ENCODE results near the gene UGT1A5. TPM values are rescaled to one million over a fixed set of nuclear protein-coding genes. Genes with fewer than 3 reads are reported as not detected.

UGT1A5 gene
- total and polyA plus RNA-seq, 2 of the 13 experiments (the other 11 are each of a cell fraction or from before 2014, with no cell fraction given) = not detected

DNA sequence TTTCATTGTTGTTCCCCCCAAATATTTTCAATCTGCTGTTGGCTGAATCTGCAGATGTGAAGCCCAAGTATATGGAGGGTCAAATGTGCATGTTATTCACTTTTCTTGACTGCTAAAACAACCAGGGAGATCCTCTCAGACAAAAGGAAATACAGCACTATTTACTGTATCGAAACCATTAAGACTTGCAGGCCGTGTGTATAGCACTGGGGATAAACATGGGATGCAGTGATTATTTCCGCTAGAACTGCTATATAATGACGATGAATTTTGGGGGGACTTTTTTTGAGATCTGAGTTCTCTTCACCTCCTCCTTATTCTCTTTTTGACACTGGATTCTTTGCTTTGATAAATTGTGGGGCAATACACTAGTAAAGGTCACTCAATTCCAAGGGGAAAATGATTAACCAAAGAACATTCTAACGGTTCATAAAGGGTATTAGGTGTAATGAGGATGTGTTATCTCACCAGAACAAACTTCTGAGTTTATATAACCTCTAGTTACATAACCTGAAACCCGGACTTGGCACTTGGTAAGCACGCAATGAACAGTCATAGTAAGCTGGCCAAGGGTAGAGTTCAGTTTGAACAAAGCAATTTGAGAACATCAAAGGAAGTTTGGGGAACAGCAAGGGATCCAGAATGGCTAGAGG lies 43.8 kb downstream of the UGT1A5 start (continued):
- TF ChIP-seq ZNF431 (CRISPR knock-in tag; IDR thresholded peaks at IDR 0.05; ENCODE audit: borderline replicate concordance, low read depth) (no peak), ZNF883 (CRISPR knock-in tag; IDR thresholded peaks at IDR 0.05; ENCODE audit: not compliant biosample characterization) (no peak), ZNF766 (CRISPR knock-in tag; IDR thresholded peaks at IDR 0.05; ENCODE audit: borderline replicate concordance) (no peak), ZNF121 (CRISPR knock-in tag; IDR thresholded peaks at IDR 0.05) (no peak), ZNF644 (CRISPR knock-in tag; IDR thresholded peaks at IDR 0.05; ENCODE audit: low read depth) (peak; percentile 64; the same call in 1 of the 2 replicates), NFYB (CRISPR knock-in tag; IDR thresholded peaks at IDR 0.05) (no peak), CBX2 (IDR thresholded peaks at IDR 0.05; ENCODE audit: low read depth, low read length) (peak; percentile 83; the same call in 1 of the 2 replicates), CBX2 (CRISPR knock-in tag; IDR thresholded peaks at IDR 0.05; ENCODE audit: low read depth) (peak; percentile 94; the same call in 1 of the 2 replicates), ZNF235 (CRISPR knock-in tag; IDR thresholded peaks at IDR 0.05; ENCODE audit: borderline replicate concordance) (peak; percentile 80; the same call in 1 of the 2 replicates), ZNF3 (CRISPR knock-in tag; IDR thresholded peaks at IDR 0.05) (no peak), ZNF383 (CRISPR knock-in tag; IDR thresholded peaks at IDR 0.05; ENCODE audit: borderline replicate concordance) (no peak), ZFP36L1 (CRISPR knock-in tag; IDR thresholded peaks at IDR 0.05) (peak; percentile 89; the same call in 1 of the 2 replicates), CEBPG (CRISPR knock-in tag; IDR thresholded peaks at IDR 0.05) (peak; percentile 85), ZNF24 (IDR thresholded peaks at IDR 0.05) (peak; percentile 43; the same call in 1 of the 2 replicates), HMG20B (CRISPR knock-in tag; conservative IDR thresholded peaks at IDR 0.05) (peak; percentile 99), MTF1 (CRISPR knock-in tag; IDR thresholded peaks at IDR 0.05) (no peak), HMGA1 (CRISPR knock-in tag; conservative IDR thresholded peaks at IDR 0.05) (no peak), MTA3 (CRISPR knock-in tag; IDR thresholded peaks at IDR 0.05) (no peak)
- TF ChIP-seq, protein P1, sequence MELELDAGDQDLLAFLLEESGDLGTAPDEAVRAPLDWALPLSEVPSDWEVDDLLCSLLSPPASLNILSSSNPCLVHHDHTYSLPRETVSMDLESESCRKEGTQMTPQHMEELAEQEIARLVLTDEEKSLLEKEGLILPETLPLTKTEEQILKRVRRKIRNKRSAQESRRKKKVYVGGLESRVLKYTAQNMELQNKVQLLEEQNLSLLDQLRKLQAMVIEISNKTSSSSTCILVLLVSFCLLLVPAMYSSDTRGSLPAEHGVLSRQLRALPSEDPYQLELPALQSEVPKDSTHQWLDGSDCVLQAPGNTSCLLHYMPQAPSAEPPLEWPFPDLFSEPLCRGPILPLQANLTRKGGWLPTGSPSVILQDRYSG (CRISPR knock-in tag; IDR thresholded peaks at IDR 0.05) = no peak
- TF ChIP-seq, protein P2, sequence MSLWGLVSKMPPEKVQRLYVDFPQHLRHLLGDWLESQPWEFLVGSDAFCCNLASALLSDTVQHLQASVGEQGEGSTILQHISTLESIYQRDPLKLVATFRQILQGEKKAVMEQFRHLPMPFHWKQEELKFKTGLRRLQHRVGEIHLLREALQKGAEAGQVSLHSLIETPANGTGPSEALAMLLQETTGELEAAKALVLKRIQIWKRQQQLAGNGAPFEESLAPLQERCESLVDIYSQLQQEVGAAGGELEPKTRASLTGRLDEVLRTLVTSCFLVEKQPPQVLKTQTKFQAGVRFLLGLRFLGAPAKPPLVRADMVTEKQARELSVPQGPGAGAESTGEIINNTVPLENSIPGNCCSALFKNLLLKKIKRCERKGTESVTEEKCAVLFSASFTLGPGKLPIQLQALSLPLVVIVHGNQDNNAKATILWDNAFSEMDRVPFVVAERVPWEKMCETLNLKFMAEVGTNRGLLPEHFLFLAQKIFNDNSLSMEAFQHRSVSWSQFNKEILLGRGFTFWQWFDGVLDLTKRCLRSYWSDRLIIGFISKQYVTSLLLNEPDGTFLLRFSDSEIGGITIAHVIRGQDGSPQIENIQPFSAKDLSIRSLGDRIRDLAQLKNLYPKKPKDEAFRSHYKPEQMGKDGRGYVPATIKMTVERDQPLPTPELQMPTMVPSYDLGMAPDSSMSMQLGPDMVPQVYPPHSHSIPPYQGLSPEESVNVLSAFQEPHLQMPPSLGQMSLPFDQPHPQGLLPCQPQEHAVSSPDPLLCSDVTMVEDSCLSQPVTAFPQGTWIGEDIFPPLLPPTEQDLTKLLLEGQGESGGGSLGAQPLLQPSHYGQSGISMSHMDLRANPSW (CRISPR knock-in tag; IDR thresholded peaks at IDR 0.05; ENCODE audit: borderline replicate concordance) = no peak
- TF ChIP-seq, protein P3, sequence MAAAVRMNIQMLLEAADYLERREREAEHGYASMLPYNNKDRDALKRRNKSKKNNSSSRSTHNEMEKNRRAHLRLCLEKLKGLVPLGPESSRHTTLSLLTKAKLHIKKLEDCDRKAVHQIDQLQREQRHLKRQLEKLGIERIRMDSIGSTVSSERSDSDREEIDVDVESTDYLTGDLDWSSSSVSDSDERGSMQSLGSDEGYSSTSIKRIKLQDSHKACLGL (CRISPR knock-in tag; IDR thresholded peaks at IDR 0.05) = no peak
- TF ChIP-seq, protein P4, sequence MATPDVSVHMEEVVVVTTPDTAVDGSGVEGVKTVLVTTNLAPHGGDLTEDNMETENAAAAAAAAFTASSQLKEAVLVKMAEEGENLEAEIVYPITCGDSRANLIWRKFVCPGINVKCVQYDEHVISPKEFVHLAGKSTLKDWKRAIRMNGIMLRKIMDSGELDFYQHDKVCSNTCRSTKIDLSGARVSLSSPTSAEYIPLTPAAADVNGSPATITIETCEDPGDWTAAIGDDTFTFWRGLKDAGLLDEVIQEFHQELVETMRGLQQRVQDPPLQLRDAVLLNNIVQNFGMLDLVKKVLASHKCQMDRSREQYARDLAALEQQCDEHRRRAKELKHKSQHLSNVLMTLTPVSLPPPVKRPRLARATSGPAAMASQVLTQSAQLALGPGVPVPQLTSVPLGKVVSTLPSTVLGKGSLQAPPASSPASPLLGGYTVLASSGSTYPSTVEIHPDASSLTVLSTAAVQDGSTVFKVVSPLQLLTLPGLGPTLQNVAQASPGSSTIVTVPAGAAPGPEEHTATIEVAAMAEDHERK (CRISPR knock-in tag; IDR thresholded peaks at IDR 0.05; ENCODE audit: low read depth) = no peak
- TF ChIP-seq, protein P5, sequence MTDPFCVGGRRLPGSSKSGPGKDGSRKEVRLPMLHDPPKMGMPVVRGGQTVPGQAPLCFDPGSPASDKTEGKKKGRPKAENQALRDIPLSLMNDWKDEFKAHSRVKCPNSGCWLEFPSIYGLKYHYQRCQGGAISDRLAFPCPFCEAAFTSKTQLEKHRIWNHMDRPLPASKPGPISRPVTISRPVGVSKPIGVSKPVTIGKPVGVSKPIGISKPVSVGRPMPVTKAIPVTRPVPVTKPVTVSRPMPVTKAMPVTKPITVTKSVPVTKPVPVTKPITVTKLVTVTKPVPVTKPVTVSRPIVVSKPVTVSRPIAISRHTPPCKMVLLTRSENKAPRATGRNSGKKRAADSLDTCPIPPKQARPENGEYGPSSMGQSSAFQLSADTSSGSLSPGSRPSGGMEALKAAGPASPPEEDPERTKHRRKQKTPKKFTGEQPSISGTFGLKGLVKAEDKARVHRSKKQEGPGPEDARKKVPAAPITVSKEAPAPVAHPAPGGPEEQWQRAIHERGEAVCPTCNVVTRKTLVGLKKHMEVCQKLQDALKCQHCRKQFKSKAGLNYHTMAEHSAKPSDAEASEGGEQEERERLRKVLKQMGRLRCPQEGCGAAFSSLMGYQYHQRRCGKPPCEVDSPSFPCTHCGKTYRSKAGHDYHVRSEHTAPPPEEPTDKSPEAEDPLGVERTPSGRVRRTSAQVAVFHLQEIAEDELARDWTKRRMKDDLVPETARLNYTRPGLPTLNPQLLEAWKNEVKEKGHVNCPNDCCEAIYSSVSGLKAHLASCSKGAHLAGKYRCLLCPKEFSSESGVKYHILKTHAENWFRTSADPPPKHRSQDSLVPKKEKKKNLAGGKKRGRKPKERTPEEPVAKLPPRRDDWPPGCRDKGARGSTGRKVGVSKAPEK (CRISPR knock-in tag; IDR thresholded peaks at IDR 0.05; ENCODE audit: borderline replicate concordance) = peak; percentile 87; the same call in 1 of the 2 replicates

All from HepG2 (cell line).